ENCODE data around the gene NXPE4. TPM values are rescaled to one million over a fixed set of nuclear protein-coding genes. Genes with fewer than 3 reads are reported as not detected.

The NXPE4 gene
- total and polyA plus RNA-seq, 2 donors (not counting 3 experiments of a cell fraction or from before 2014, with no cell fraction given): not detected

- FAIRE-seq: no peak
- H4K20me1 ChIP-seq (replicated peaks; ENCODE audit: control insufficient read depth, extremely low read depth, insufficient read depth, low read length): no peaks in the 10 kb centered on the region
- H3K36me3 ChIP-seq (ENCODE audit: control insufficient read depth in 2 of 2, extremely low read depth in 1 of 2, insufficient read depth in 2 of 2, low read length in 2 of 2): no peaks in the 10 kb centered on the region
- DNase-seq (ENCODE audit: low read depth, low spot score): no peak
- H3K9ac ChIP-seq (replicated peaks; ENCODE audit: extremely low read depth, insufficient read depth, low read length): no peak overlapping the region
- POLR2A ChIA-PET: no interaction called here
- H3K4me3 ChIP-seq (replicated peaks in 1 of 3; ENCODE audit: insufficient read depth in 1 of 3, low read depth in 1 of 3, low read length in 3 of 3): no peak overlapping the region
- dilution Hi-C loops (cut with MboI; ENCODE audit: extremely low pct_ligation_motif_present, low sequenced_read_pairs): no loop called here
- BruUV-seq (replicated peaks): no TSS peak
- CTCF ChIA-PET: no interaction called here
- intact Hi-C loops (cut with micrococcal nuclease): loop anchor here (1.0 kb wide), 2 partner anchors 271 to 294 kb away; no protein-coding TSS in a partner anchor
- H3K9me3 ChIP-seq (replicated peaks; ENCODE audit: control insufficient read depth, insufficient read depth, low read length): no peaks in the 10 kb centered on the region
- H3K79me2 ChIP-seq (ENCODE audit: control insufficient read depth, insufficient read depth, low read length): no peaks in the 10 kb centered on the region
- TF ChIP-seq MAX (IDR thresholded peaks at IDR 0.05; ENCODE audit: insufficient read depth, insufficient read length): no peak
- no peak for TF ChIP-seq JUN (IDR thresholded peaks at IDR 0.05; ENCODE audit: borderline replicate concordance, insufficient read depth, insufficient read length, low read depth)
- TF ChIP-seq GATA2 (IDR thresholded peaks at IDR 0.05; ENCODE audit: insufficient read depth, insufficient read length, low read depth, low read length): no peak
- TF ChIP-seq POLR2AphosphoS5 (IDR thresholded peaks at IDR 0.05; ENCODE audit: insufficient read depth, low read depth, low read length): no peak
- no peak for TF ChIP-seq MYC (IDR thresholded peaks at IDR 0.05; ENCODE audit: low read depth, low read length)
- no peak for TF ChIP-seq POLR2A (IDR thresholded peaks at IDR 0.05; ENCODE audit: low read depth, low read length)
- no peak for TF ChIP-seq EZH2 (IDR thresholded peaks at IDR 0.05; ENCODE audit: borderline replicate concordance, low read depth, low read length, severe bottlenecking)
- TF ChIP-seq CTCF (IDR thresholded peaks at IDR 0.05; ENCODE audit: extremely low read depth in 1 of 2, insufficient read depth in 1 of 2, low read depth in 1 of 2, low read length in 2 of 2): no peak
- TF ChIP-seq FOS (IDR thresholded peaks at IDR 0.05; ENCODE audit: borderline replicate concordance, insufficient read depth, low read length): no peak
- H3K4me2 ChIP-seq (ENCODE audit: insufficient read depth, low read length): no peak overlapping the region
- no peaks in the 10 kb centered on the region for H3K27me3 ChIP-seq (ENCODE audit: control insufficient read depth in 2 of 2, insufficient read depth in 2 of 2, low read length in 2 of 2)
- no peaks in the 10 kb centered on the region for H3K4me1 ChIP-seq (ENCODE audit: control insufficient read depth, extremely low read depth, insufficient read depth, low read length)
- H3K9me1 ChIP-seq (replicated peaks; ENCODE audit: control insufficient read depth, extremely low read depth, insufficient read depth, low read length): no peaks in the 10 kb centered on the region
- H2AFZ ChIP-seq (ENCODE audit: low read depth, low read length): no peak overlapping the region
- H3K27ac ChIP-seq (ENCODE audit: insufficient read depth, low read depth, low read length): no peak overlapping the region
Measured at GRCh38 chr11:114610984-114611944, 15.7 kb upstream of the NXPE4 start.
